Activated CD4-positive, alpha-beta T cell treated with anti-CD3 and anti-CD28 coated beads for 4 hours (primary cell): ENCODE results near the gene FKBP10.
"Not testable (repeated sequence)": the region's sequence is repeated elsewhere in the genome, so short reads cannot be mapped to it uniquely, and the experiment has no call there.

Source experiments
- DNase-seq, 2 donors: peaks; one replicate each; pipeline ENCODE4 v3.0.0-alpha.2; 2020

The FKBP10 gene

GRCh38 chr17:41839448-41839847 lies 26.6 kb downstream of the FKBP10 start:
- not testable (repeated sequence) for DNase-seq

GRCh38 chr17:41840781-41841180 lies 28.0 kb downstream of the FKBP10 start:
- DNase-seq: not testable (repeated sequence)

- no peak for DNase-seq
These were observed 32.2 kb downstream of the FKBP10 start for GRCh38 chr17:41844971-41845370.

- no peak for DNase-seq
These were observed 36.0 kb downstream of the FKBP10 start for GRCh38 chr17:41848788-41849187.

GRCh38 chr17:41849251-41849990 lies 36.6 kb downstream of the FKBP10 start:
- DNase-seq: no peak

- not testable (repeated sequence) for DNase-seq
These were observed 38.6 kb downstream of the FKBP10 start for GRCh38 chr17:41851382-41851781.

- no peak for DNase-seq
These were observed 47.6 kb downstream of the FKBP10 start for GRCh38 chr17:41860254-41860931.

GRCh38 chr17:41863074-41863848 lies 50.5 kb downstream of the FKBP10 start:
- peak; percentile 13 to 15 for DNase-seq

GRCh38 chr17:41864498-41864835 lies 51.7 kb downstream of the FKBP10 start:
- DNase-seq: no peak

GRCh38 chr17:41864836-41865595 lies 52.2 kb downstream of the FKBP10 start, which contains the start of gene KLHL11:
KLHL11 (minus strand) TSS chr17:41865423; CDS start chr17:41865370, 53 bp downstream.
- DNase-seq: peak; percentile 85 to 86

GRCh38 chr17:41865596-41865893 lies 52.7 kb downstream of the FKBP10 start:
- no peak for DNase-seq

- no peak for DNase-seq
These were observed 55.8 kb downstream of the FKBP10 start for GRCh38 chr17:41868568-41868967.

GRCh38 chr17:41869426-41869825 lies 56.6 kb downstream of the FKBP10 start:
- no peak for DNase-seq

- DNase-seq: no peak
These were observed 57.3 kb downstream of the FKBP10 start for GRCh38 chr17:41870097-41870496.

- no peak for DNase-seq
These were observed 57.8 kb downstream of the FKBP10 start for GRCh38 chr17:41870627-41871026.

GRCh38 chr17:41871789-41872188 lies 59.0 kb downstream of the FKBP10 start:
- DNase-seq: no peak
